Loucy (cell line): ENCODE results near the gene PLCL1.

ENCODE experiments used
- EZH2phosphoT487 ChIP-seq: fragments of 200-600 bp; IDR thresholded peaks from 2 replicates; pipeline ENCODE4 v1.6.1; 2018; ENCODE audit warnings: antibody characterized with exemption, mild to moderate bottlenecking, moderate library complexity, borderline replicate concordance
- TF ChIP-seq, protein P1 (sequence below): fragments of 200-600 bp; sonication (generic); conservative IDR thresholded peaks from 2 replicates; pipeline ENCODE4 v1.5.1; 2014; ENCODE audit warnings: mild to moderate bottlenecking, antibody characterized with exemption, low read length

DNA sequence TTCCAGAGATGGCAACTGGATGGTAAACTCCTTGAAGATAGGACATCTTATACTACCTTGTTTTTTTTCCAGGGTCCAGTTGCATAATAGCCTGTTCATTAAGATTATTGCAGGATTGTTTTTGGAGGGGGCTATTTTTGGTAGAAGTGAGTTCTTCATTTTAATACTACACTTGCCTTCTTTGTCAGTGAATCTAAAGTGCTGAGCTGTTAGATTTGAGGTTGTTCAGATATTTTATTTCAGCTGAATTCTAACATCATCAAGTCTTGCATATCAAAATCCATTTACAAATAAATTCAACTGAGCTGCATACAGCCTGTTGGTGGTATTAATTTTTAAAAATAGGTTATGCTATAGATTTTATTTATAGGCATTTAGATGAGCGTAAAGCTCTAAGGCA lies 72.1 kb downstream of the PLCL1 start:
- TF ChIP-seq, protein P1, sequence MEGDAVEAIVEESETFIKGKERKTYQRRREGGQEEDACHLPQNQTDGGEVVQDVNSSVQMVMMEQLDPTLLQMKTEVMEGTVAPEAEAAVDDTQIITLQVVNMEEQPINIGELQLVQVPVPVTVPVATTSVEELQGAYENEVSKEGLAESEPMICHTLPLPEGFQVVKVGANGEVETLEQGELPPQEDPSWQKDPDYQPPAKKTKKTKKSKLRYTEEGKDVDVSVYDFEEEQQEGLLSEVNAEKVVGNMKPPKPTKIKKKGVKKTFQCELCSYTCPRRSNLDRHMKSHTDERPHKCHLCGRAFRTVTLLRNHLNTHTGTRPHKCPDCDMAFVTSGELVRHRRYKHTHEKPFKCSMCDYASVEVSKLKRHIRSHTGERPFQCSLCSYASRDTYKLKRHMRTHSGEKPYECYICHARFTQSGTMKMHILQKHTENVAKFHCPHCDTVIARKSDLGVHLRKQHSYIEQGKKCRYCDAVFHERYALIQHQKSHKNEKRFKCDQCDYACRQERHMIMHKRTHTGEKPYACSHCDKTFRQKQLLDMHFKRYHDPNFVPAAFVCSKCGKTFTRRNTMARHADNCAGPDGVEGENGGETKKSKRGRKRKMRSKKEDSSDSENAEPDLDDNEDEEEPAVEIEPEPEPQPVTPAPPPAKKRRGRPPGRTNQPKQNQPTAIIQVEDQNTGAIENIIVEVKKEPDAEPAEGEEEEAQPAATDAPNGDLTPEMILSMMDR, result no peak
- no peak for TF ChIP-seq EZH2phosphoT487
